ENCODE data around the gene GEMIN7. TPM values are rescaled to one million over a fixed set of nuclear protein-coding genes. Genes with fewer than 3 reads are reported as not detected.
A peak's percentile ranks its signal among the peaks of the same experiment; 100 is the strongest.

GEMIN7 gene
- total RNA-seq, 1 experiment from 2014 or later = 46.0 TPM

DNA sequence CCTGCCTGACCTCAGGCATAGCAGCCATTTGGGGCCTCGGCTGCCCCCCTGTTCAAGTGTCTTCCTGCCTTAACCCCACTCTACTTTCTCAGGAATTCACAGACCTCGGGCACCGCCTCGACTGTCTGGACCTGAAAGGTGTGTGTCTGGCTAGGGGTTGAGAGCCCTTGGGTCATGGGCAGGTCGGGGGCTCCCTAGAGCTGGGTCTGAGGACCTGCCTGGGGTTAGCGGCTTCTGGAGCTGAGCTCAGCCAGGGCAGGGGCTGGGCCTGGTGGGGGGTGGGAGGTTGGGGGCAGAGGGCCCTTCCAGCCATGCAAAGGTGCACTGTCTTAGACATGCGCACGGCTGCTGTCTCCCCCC, 61.1 kb downstream of the GEMIN7 start:
- no peaks in the 10 kb centered on the region for H3K23me2 ChIP-seq (ENCODE audit: insufficient read length, low read depth, low read length, poor library complexity, severe bottlenecking)
- Mint-ChIP-seq H3K36me3 (ENCODE audit: insufficient read depth in 1 of 3, low read depth in 3 of 3) (peaks cover 10 to 27% (median 25%) of the 10 kb centered on the region in 3 experiments; a peak in 6 of 7 replicates), H3K27ac (peak overlapping the region in 1 of 3 experiments; percentile 90; a peak in 1 of 7 replicates), H3K4me3 (no peak overlapping the region), H3K27me3 (ENCODE audit: low read depth) (no peaks in the 10 kb centered on the region), H3K4me1 (peaks cover 23 to 24% of the 10 kb centered on the region in 2 experiments), H3K9me3 (no peaks in the 10 kb centered on the region)
- no peak overlapping the region for H2BK120ac ChIP-seq (ENCODE audit: low read depth, low read length, poor library complexity, severe bottlenecking)
- H4K5ac ChIP-seq (ENCODE audit: insufficient read length, low read depth, low read length) = no peak overlapping the region
- no peaks in the 10 kb centered on the region for H3K4me1 ChIP-seq (ENCODE audit: insufficient read depth, low read length)
- no peak overlapping the region; the same call in 1 of the 2 replicates for H3K14ac ChIP-seq (ENCODE audit: insufficient read depth, low read length)
- H3K79me1 ChIP-seq (ENCODE audit: insufficient read depth, low read depth, low read length, poor library complexity, severe bottlenecking) = no peaks in the 10 kb centered on the region
- no peak overlapping the region for H3T11ph ChIP-seq (ENCODE audit: low read length)
- no peak overlapping the region for H2BK15ac ChIP-seq (ENCODE audit: low read depth, low read length)
- no peaks in the 10 kb centered on the region for H3K79me2 ChIP-seq (ENCODE audit: insufficient read depth, low read length)
- H3K56ac ChIP-seq (ENCODE audit: insufficient read length, low read depth, low read length) = no peak overlapping the region
- H4K91ac ChIP-seq (ENCODE audit: insufficient read length, low read depth, low read length) = no peak overlapping the region
- no peak overlapping the region for H3K4ac ChIP-seq (ENCODE audit: low read depth, low read length)
- no peaks in the 10 kb centered on the region for H3K9me3 ChIP-seq (ENCODE audit: control insufficient read depth, low read depth, low read length)
- H2AFZ ChIP-seq (ENCODE audit: low read length) = no peak overlapping the region
- no peak overlapping the region for H4K8ac ChIP-seq (replicated peaks; ENCODE audit: insufficient read length, low read depth, low read length)
- WGBS (ENCODE audit: extremely low coverage, insufficient read length, low lambda C conversion rate) = no CpG with 5 or more reads among the region's 8 CpGs
- no peak overlapping the region for H2AK5ac ChIP-seq (ENCODE audit: insufficient read length, low read length)
- no peaks in the 10 kb centered on the region for H4K20me1 ChIP-seq (ENCODE audit: control insufficient read depth, insufficient read depth, insufficient read length)
- no peak overlapping the region for H3K27ac ChIP-seq (ENCODE audit: insufficient read length, low read depth, low read length)
- H2BK12ac ChIP-seq (ENCODE audit: insufficient read length, low read depth, low read length) = no peak overlapping the region
- H2BK20ac ChIP-seq (ENCODE audit: low read depth, low read length, poor library complexity, severe bottlenecking) = no peak overlapping the region
- H3K18ac ChIP-seq (ENCODE audit: insufficient read length, low read depth, low read length) = no peak overlapping the region
- H3K23ac ChIP-seq (ENCODE audit: insufficient read length, low read depth, low read length) = no peak overlapping the region
- no peak overlapping the region for H2BK5ac ChIP-seq (ENCODE audit: insufficient read length, low read length)
- no peaks in the 10 kb centered on the region for H3K27me3 ChIP-seq (ENCODE audit: insufficient read depth, low read length)
- H3K4me2 ChIP-seq (ENCODE audit: insufficient read depth, insufficient read length, low read length) = no peak overlapping the region
- DNase-seq = no peak
- no peak overlapping the region for H3K9ac ChIP-seq (ENCODE audit: extremely low read depth, insufficient read length, low read length)
- TF ChIP-seq, protein P1, sequence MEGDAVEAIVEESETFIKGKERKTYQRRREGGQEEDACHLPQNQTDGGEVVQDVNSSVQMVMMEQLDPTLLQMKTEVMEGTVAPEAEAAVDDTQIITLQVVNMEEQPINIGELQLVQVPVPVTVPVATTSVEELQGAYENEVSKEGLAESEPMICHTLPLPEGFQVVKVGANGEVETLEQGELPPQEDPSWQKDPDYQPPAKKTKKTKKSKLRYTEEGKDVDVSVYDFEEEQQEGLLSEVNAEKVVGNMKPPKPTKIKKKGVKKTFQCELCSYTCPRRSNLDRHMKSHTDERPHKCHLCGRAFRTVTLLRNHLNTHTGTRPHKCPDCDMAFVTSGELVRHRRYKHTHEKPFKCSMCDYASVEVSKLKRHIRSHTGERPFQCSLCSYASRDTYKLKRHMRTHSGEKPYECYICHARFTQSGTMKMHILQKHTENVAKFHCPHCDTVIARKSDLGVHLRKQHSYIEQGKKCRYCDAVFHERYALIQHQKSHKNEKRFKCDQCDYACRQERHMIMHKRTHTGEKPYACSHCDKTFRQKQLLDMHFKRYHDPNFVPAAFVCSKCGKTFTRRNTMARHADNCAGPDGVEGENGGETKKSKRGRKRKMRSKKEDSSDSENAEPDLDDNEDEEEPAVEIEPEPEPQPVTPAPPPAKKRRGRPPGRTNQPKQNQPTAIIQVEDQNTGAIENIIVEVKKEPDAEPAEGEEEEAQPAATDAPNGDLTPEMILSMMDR (conservative IDR thresholded peaks at IDR 0.05) = no peak

Data from H9 (cell line).